ENCODE results near the gene HLA-A.
A peak's percentile ranks its signal among the peaks of the same experiment; 100 is the strongest.

The HLA-A gene

DNA sequence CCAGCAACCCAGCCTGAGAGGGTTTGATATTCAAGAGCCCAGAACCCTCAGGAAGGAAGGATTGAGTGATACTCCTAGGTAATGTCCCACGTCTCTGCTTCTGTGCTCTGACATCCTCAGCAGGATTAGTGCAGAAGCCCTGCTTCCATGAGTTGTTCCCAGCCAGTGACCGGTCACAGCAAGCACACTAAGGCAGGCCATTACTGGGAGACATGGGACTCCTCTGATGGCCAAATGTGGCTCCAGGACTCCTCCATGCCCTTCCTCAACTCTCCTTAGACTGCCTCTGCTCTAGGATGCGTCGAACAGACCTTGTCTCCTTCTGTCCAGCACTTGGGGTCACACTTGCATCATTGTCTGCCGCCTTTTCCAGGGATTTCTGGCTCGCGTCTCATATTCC, 7.6 kb downstream of the HLA-A start:
- DNase-seq (ENCODE audit: low read depth in 2 of 2): no peak
- no peak for TF ChIP-seq CTCF (IDR thresholded peaks at IDR 0.05; ENCODE audit: low read depth, low read length)
- H3K4me3 ChIP-seq (replicated peaks in 1 of 2; ENCODE audit: low read depth in 2 of 2, low read length in 2 of 2): no peak overlapping the region

- no peak for TF ChIP-seq CTCF (IDR thresholded peaks at IDR 0.05; ENCODE audit: low read depth, low read length)
- no peak for DNase-seq (ENCODE audit: low read depth in 2 of 2)
- no peak overlapping the region for H3K4me3 ChIP-seq (replicated peaks in 1 of 2; ENCODE audit: low read depth in 2 of 2, low read length in 2 of 2)
Measured at GRCh38 chr6:29951882-29952281, 9.6 kb downstream of the HLA-A start.

DNA sequence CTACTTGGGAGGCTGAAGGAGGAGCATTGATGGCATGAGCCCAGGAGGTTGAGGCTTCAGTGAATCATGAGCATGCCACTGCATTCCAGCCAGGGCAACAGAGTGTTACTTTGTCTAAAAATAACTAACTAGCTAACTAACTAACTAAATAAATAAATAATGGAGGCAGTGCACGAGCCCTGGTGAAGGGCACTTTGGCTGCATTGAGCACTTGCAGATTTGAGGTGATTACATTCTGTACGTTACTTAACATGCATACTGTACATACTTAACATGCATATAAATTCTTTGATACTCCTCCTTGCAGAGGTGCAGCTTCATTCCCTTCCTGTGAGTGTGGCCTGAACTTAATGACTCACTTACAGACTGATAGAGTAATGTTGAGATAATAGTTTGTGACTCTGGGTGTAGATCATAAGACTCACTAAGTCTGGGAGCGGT, 10.7 kb downstream of the HLA-A start:
- DNase-seq (ENCODE audit: low read depth in 2 of 2): peak; percentile 75 to 85
- no peak overlapping the region for H3K4me3 ChIP-seq (replicated peaks in 1 of 2; ENCODE audit: low read depth in 2 of 2, low read length in 2 of 2)
- no peak for TF ChIP-seq CTCF (IDR thresholded peaks at IDR 0.05; ENCODE audit: low read depth, low read length)

GRCh38 chr6:29953686-29954085, 11.4 kb downstream of the HLA-A start:
- no peak for DNase-seq (ENCODE audit: low read depth in 2 of 2)
- no peak for TF ChIP-seq CTCF (IDR thresholded peaks at IDR 0.05; ENCODE audit: low read depth, low read length)
- H3K4me3 ChIP-seq (replicated peaks in 1 of 2; ENCODE audit: low read depth in 2 of 2, low read length in 2 of 2): no peak overlapping the region

GRCh38 chr6:29954272-29954671, 11.9 kb downstream of the HLA-A start:
- TF ChIP-seq CTCF (IDR thresholded peaks at IDR 0.05; ENCODE audit: low read depth, low read length): no peak

DNA sequence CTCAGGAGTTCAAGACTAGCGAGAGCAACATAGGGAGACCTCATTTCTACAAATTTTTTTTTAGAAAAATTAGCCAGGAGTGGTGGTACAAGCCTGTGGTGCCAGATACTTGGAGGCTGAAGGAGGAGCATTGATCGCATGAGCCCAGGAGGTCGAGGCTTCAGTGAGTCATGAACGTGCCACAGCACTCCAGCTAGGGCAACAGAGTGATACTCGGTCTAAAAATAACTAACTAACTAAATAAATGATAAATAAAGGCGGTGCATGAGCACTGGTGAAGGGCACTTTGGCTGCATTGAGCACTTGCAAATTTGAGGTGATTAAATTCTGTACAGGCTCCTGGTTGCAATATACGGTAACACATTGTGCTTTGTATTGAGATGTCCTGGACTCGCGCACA, 13.5 kb downstream of the HLA-A start:
- no peak for TF ChIP-seq CTCF (IDR thresholded peaks at IDR 0.05; ENCODE audit: low read depth, low read length)
- no peak overlapping the region for H3K4me3 ChIP-seq (replicated peaks in 1 of 2; ENCODE audit: low read depth in 2 of 2, low read length in 2 of 2)
- no peak for DNase-seq (ENCODE audit: low read depth in 2 of 2)

More at GRCh38 chr6:29954272-29954671, 11.9 kb downstream of the HLA-A start:
- no peak for DNase-seq (ENCODE audit: low read depth in 2 of 2)
- H3K4me3 ChIP-seq (replicated peaks in 1 of 2; ENCODE audit: low read depth in 2 of 2, low read length in 2 of 2): no peak overlapping the region

- no peak for TF ChIP-seq CTCF (IDR thresholded peaks at IDR 0.05; ENCODE audit: low read depth, low read length)
- no peak overlapping the region for H3K4me3 ChIP-seq (replicated peaks in 1 of 2; ENCODE audit: low read depth in 2 of 2, low read length in 2 of 2)
- no peak for DNase-seq (ENCODE audit: low read depth in 2 of 2)
Measured at GRCh38 chr6:29956518-29956917, 14.2 kb downstream of the HLA-A start.
